ENCODE data around the gene TMEM140. TPM values are rescaled to one million over a fixed set of nuclear protein-coding genes. Genes with fewer than 3 reads are reported as not detected.

Gene TMEM140
- total RNA-seq (2021; ENCODE audit: unreplicated experiment) (3.2 TPM), Bru-seq, nascent RNA (percentile 50 among the genes with signal in this experiment), BruChase-seq, experiment 1, labeled RNA remaining after a 2-hour chase (percentile 39 among the genes with signal in this experiment), BruChase-seq, experiment 2, labeled RNA remaining after a 6-hour chase (percentile 45 among the genes with signal in this experiment)
- polyA plus RNA-seq (2012; ENCODE audit: insufficient read length), result 7.7 TPM
- long read RNA-seq, partial matches to known transcripts, result 0 of 7 reads
- long read RNA-seq, other reads (novel, unspliced or antisense), result 5 of 7 reads

- 0 out of 2 replicates have a peak, but pooled peaks have one; percentile 72 for TF ChIP-seq SIN3A (IDR thresholded peaks at IDR 0.05; ENCODE audit: borderline replicate concordance, insufficient read depth, low read depth, low read length)
- TF ChIP-seq REST (IDR thresholded peaks at IDR 0.05; ENCODE audit: insufficient read depth in 1 of 2, low read depth in 2 of 2, low read length in 1 of 2), result no peak
- peaks cover 15% of the 10 kb centered on the region for H3K4me1 ChIP-seq (ENCODE audit: control insufficient read depth, insufficient read depth, low read length)
- no peaks in the 10 kb centered on the region for H3K36me3 ChIP-seq (ENCODE audit: control insufficient read depth, insufficient read depth, low read length)
- intact Hi-C loops (cut with micrococcal nuclease; ENCODE audit: unreplicated experiment), result loop anchor here (10.0 kb wide), 1 partner anchor 153 kb away; no protein-coding TSS in a partner anchor
- in situ Hi-C loops (cut with HindIII; ENCODE audit: low pct_unique_long_range_greater_than_20kb, low sequenced_read_pairs), result no loop called here
- DNase-seq (ENCODE audit: low read depth, low spot score) (peak; percentile 84), ATAC-seq (peak; percentile 91)
- no peaks in the 10 kb centered on the region for H3K9me3 ChIP-seq (ENCODE audit: control insufficient read depth, insufficient read depth, low read depth, low read length)
- H3K27me3 ChIP-seq (ENCODE audit: control insufficient read depth, insufficient read depth, low read length), result no peaks in the 10 kb centered on the region
- CTCF ChIA-PET, result interaction anchor here (0.5 kb wide), 1 partner anchor 205 kb away, joined by 5 read pairs; no protein-coding TSS in a partner anchor
- H3K27ac ChIP-seq (ENCODE audit: low read length), result peak within 1 kb of the TSS; percentile 86
- peak within 1 kb of the TSS; percentile 42 to 74 for H3K4me3 ChIP-seq (ENCODE audit: low read depth in 2 of 2, low read length in 2 of 2)
- POLR2A ChIA-PET, result interaction anchor here (0.5 kb wide), 2 partner anchors 24 to 669 kb away, joined by 3 read pairs; no protein-coding TSS in a partner anchor
- TSS peak; percentile 73 for BruUV-seq (replicated peaks)
Measured at GRCh38 chr7:135147899-135148721, at the start of gene TMEM140. TSS of gene TMEM140 (plus strand) at chr7:135148072. CDS start at chr7:135164442, 16,370 bp downstream.

GRCh38 chr7:135098391-135098790, 49.5 kb upstream of the TMEM140 start:
- TF ChIP-seq CTCF (IDR thresholded peaks at IDR 0.05), result no peak
- no peak for TF ChIP-seq POLR2AphosphoS5 (IDR thresholded peaks at IDR 0.05; ENCODE audit: low read depth, low read length)
- no peak for TF ChIP-seq REST (IDR thresholded peaks at IDR 0.05; ENCODE audit: insufficient read depth in 1 of 2, low read depth in 2 of 2, low read length in 1 of 2)
- TF ChIP-seq TCF7L2 (IDR thresholded peaks at IDR 0.05; ENCODE audit: low read depth, low read length), result no peak
- no peak for TF ChIP-seq SIN3A (IDR thresholded peaks at IDR 0.05; ENCODE audit: borderline replicate concordance, insufficient read depth, low read depth, low read length)
- no peaks in the 10 kb centered on the region for H3K36me3 ChIP-seq (ENCODE audit: control insufficient read depth, insufficient read depth, low read length)
- H3K4me1 ChIP-seq (ENCODE audit: control insufficient read depth, insufficient read depth, low read length), result no peaks in the 10 kb centered on the region
- no TSS peak for BruUV-seq (replicated peaks)
- ChIA-PET POLR2A (no interaction called here), CTCF (no interaction called here)
- H3K27ac ChIP-seq (ENCODE audit: low read length), result no peak overlapping the region
- H3K4me3 ChIP-seq (ENCODE audit: low read depth in 2 of 2, low read length in 2 of 2), result no peak overlapping the region
- no peaks in the 10 kb centered on the region for H3K27me3 ChIP-seq (ENCODE audit: control insufficient read depth, insufficient read depth, low read length)
- DNase-seq (ENCODE audit: low read depth, low spot score) (no peak), ATAC-seq (no peak)
- intact Hi-C loops (cut with micrococcal nuclease; ENCODE audit: unreplicated experiment), result no loop called here
- no peaks in the 10 kb centered on the region for H3K9me3 ChIP-seq (ENCODE audit: control insufficient read depth, insufficient read depth, low read depth, low read length)
- in situ Hi-C loops (cut with HindIII; ENCODE audit: low pct_unique_long_range_greater_than_20kb, low sequenced_read_pairs), result no loop called here

Data from Panc1 (cell line).